Activated CD4-positive, alpha-beta T cell treated with anti-CD3 and anti-CD28 coated beads, Interleukin-2, Interleukin-4, amounts not matched to agents 100 ng/mL and 50 ng/mL, durations not matched to agents 16 hours and 8 hours (primary cell): ENCODE data around the gene CD2.
A peak's percentile ranks its signal among the peaks of the same experiment; 100 is the strongest.

Source experiments
- DNase-seq: peaks from one replicate; pipeline ENCODE4 v3.0.0-alpha.2; 2020; ENCODE audit warnings: low spot score

CD2 gene

DNA sequence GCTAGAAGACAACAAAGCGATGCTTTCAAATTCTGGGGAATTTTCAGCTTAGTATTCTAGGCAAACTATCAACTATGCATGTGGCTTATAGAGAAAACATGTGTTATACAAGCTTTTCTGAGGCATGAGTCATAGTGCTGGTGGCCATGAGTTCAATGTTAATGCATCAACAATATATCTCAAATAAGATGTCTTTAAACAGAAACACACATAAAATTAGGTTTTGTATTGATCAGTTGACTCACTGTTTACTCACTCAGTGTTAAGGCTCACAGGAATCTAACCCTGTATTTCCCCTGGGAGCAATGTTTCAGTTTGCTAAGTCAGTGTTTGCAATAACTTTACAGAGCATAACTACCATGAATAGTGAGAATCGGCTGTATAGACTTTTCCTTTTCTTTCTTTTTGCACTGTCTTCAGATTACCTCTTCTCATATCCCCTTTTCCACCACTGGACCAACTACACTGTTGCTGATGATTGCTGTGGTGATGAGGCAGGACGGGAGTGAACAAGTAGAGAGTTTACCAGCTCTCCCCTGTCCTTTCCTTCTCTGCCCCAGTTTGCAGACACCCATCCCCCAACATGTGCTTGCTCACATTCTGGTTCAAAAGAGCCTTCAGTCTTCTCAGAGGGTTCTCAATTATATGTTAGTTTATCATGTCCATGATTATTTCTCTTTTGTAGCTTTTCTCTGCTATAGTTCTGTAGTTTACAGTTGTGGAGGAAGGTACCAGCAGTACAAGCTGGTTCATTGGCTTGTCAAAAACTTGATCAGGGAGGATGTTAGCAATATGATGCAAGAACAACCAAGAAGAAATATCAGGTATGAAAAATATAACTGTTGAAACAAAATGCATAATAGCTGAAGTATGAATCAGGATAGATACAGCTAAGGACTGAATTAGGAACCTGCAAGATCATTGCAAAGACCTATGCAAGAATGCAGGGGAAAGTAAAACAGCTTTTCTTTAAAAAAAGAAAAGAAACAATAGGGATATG lies 23.9 kb downstream of the CD2 start:
- no peak for DNase-seq

DNA sequence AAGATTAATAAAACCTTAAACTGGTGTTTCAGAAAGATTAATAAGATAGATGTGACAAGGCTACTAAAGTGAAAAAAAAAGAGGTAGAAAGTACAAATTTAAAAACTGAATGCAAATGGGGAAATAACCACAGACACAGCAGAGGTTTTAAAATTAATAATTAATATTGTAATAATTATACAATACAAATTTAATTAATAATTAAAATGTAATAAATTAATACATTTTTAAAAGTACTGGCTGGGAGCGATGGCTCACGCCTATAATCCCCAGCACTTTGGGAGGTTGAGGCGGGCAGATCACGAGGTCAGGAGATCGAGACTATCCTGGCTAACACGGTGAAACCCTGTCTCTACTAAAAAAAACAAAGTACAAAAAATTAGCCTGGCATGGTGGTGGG lies 26.8 kb downstream of the CD2 start:
- no peak for DNase-seq

DNA sequence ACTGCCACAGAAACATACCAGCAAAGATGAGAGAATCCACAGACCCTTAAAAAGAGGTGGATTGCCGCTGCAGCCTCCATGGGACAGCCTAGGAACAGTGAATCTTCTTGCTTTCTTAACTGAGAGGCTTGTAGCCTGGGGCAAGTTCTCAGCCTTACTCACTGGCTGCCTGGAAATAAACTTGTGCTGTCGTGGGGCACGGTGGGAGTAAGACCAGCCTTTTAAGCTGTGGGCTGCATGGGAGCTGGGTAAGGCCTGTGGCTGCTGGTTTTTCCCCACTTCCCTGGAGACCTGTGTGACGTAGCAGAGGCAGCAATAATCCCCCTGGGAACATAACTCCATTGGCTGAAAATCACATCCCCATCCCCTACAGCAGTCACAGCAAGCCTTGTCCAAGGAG lies 30.8 kb downstream of the CD2 start:
- no peak for DNase-seq

DNA sequence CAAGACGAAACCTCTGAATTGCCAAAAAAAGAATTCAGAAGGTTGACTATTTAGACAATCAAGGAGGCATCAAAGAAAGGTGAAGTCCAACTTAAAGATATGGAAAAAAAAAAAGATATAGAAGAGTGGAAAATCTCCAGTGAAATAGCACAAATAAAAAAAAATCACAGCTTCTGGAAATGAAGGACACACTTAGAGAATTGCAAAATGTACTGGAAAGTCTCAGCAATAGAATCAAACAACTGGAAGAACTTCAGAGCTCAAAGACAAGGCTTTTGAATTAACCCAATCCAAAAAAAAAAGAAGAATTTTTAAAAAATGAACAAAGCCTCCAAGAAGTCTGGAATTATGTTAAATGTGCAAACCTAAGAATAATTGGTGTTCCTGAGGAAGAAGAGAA lies 31.8 kb downstream of the CD2 start:
- no peak for DNase-seq

DNA sequence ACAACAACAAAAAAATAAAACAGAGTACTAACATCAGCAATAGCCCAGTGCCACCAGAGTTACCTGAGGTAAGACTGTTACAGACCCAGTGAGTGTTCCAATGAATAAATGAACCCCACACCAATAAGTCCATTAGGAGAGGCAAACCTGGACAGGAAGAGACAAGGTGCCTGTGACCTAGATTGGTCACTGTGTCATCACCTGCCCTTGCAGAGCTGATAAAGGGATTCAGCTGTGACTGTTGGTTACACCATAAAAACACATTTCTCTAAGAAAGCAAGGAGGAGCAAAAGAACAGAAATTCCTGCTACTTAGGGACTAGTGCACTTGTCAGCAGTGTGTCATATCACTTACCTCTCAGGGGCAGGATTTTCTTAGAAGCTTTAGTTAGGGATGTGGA lies 37.5 kb downstream of the CD2 start:
- no peak for DNase-seq

DNA sequence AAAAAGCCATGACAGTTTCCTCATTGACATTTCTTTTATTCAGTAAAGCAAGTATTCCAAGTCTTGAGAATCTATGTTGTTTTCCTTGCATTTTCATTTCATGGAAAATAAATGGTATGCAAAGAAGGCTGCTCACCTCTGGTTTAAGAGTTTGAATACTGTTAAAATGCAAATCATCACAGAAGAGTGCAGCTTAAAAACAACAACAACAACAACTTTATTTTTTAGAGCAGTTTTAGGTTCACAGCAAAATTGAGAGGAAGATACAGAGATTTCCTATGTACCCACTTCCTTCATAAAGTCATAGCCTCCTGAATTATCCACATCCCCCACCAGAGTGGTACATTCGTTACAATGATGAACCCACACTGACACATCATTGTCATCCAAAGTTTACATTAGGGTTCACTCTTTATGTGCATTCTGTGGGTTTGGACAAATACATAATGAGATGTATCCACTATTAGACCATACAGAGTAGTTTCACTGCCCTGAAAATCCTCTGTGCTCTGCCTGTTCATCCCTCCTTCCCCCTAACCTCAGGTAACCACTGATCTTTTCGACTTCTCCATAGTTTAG lies 39.2 kb downstream of the CD2 start:
- no peak for DNase-seq

DNA sequence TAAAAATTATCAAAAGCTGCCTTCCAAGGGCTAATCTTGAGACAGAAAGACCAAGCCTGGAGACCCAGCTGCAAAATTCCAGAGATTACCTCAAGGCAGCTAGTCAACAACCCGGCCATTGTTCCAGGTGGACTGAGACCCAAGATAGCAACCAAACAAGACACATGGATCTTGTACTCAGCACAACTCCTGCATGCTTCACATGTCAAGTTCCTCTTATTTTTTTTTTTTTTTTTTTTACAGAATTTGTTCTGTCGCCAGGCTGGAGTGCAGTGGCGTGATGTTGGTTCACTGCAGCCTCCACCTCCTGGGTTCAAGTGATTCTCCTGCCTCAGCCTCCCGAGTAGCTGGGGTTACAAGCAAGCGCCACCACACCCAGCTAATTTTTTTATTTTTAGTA lies 40.1 kb downstream of the CD2 start:
- no peak for DNase-seq

DNA sequence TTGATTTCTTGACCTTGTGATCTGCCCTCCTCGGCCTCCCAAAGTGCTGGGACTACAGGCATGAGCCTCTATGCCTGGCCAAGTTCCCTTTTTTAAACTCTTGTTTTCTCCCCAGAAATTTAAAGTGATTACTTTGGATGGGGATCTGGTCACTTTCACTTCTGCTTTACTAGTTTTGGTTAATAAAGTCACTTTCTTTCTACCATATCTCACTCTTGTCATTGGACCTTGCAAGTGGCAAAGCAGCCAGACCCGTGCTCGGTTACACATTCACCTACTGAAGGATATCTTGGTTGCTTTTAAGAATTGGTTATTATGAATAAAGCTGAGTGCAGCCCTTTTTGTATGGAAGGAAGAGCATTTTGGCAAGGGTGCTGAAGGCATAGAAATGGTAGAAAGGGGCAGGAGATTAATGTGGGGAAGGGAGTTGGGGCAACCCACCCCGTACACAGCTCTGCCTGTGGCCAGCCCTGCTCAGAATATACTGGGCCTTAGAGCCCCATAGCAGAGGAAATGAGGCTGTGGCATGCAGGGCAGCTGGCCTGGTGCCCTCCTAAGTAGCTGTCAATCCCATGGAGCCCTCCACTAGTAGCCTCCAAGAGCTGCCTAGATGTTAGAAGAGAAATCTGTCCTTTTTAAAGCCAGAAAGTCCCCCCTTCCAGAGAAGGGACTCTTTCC lies 40.7 kb downstream of the CD2 start:
- no peak for DNase-seq

DNA sequence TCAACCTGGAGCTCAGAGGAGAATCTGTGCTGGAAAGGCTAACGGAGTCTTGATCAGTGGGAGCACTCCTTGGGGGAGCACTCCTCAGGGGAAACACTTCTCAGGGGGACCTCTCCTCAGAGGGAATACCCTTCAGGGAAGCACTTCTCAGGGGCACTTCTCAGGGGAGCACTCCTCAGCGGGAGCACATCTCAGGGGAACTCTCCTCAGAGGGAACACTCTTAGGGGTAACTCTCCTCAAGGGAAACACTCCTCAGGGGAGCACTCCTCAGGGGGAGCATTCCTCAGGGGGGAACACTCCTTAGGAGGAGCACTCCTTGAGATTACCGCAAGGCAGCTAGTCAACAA lies 41.2 kb downstream of the CD2 start:
- DNase-seq: no peak

DNA sequence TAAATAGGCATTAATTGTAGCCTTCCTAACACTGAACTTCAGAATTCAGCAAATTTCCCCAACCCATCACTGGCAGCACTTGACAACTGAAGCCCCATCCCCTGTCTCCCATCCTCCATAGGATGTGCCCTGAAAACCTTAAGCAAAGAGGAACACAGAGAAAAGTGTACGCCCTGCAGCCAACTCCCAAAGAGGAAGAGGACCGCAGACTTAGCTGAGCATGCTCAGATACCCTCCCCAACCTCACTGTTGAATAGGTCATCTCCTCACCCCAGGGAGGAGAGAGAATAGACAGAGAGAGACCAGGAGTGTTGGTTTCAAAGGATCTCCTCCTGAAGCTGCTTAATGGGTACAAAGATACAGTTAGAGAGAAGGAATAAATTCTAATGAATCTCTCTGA lies 50.5 kb downstream of the CD2 start:
- DNase-seq: peak; percentile 74

DNA sequence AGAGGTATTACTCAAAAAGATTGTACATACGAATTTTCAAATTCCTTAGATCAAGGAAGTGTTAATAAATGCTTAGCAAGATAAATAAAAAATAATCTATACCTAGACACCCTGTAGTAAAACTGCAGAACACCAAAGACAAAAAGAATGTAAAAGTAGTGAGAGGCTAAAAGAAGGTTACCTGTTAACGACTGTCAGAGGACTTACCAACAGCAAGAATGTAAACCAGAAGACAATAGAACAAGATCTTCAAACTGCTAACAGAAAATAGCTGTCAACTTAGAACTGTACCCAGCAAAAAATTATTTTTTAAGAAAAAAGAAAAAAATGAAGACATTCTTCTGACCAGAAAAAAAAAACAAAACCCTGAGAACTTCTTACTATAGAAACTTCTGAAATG lies 51.2 kb downstream of the CD2 start:
- DNase-seq: no peak

DNA sequence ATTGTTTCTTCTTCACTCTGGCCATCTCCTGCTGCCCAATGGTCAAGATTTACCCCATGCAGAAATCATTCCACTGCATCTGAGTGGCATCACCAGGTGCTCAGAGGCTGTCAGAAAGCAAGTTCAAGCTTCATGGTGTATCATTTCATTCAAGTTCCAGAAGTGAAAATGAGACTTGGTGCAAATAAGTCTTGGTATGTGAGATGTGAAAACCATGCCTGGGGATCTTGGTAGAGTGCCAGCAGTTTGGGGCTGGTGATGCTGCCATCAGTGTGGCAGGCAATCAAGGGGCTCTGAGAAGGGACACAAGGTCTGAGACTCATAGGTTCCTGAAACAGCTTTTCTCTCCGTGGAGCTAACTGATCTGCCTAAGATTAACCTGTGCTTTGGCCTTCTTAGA lies 52.0 kb downstream of the CD2 start:
- DNase-seq: peak; percentile 83

DNA sequence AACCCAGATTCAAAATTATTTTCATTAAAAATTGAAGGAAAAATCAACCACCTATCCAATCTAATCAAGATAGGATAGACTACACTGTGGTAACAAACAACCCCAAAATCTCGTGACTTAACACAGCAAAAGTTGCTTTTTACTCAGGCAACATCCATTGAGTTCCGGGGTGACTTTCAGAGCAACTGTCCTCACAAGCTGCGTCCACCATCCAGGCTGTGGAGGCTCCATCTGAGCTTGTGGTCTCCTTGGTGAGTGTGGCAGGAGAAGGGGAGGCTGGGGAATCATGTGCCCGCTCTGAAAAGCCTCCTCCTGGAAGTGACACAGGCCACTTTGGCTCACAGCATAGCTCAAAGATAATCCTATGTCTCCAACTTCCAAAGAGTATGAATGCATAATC lies 52.4 kb downstream of the CD2 start:
- DNase-seq: peak; percentile 58

DNA sequence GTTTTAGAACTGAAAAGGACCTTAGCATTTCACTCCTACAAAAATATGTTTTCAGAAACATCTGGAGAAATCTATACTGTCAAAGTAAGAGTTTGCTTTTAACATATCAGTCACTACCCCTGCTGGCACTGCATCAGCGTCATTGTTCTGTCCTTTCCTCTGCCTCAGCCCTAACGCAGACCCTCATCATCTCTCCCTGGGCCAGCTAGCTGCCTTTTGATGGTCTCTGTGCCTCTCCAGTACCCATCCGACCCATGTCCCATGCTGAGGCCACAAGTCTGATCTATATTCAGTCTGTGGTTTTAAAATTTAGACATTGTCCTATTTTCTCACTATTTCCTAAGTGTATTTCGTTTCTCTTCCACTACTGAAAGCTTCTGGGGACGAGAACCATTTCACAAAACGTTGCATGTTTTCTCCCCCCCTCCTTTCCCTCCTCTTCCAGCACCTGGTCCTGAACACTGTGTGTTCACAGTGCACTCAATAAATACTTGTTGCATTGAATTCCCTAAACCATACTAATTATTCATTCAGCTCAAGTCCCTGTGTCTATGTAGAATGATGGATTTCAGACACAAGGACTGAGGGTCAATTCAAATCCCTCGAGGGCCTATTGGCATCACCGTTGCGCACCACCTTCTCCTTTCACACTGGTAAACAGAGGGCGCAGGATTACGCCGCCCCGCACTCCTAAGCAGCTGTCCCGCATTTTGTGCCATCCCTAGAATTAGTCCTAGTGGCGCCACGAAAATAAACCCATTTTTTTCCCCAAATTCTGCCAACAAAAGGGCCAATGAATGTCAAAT lies 53.4 kb downstream of the CD2 start:
- peak; percentile 47 for DNase-seq

DNA sequence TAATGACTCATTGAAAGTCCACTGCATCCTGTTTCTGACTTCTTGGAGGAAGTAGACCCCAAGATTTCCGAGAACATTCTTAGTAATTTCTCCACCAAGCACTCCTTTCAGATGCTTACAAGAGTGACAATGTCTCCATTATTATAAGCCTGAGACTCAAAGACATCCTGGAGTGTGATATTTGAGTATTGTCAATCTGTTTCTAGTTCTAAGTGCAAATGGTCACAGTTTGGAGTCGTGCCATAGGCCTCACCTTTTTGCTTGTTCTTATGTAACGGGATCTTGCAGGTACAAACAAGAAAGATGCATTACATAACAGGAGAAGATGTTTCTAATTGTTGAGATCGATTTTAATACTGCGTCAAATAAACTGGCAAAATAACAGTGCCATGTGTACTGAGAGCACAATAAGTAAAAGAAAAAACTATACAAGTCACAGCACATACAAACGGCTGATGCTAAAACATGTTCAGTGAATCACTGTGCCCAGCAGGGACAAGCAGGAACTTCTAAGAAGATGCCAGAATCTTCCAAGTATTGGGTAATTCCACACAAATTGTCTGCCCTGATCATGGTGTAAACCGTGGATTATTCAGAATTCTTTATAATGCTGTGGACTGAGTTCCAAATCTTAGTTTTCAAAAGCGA lies 54.1 kb downstream of the CD2 start:
- peak; percentile 83 for DNase-seq

DNA sequence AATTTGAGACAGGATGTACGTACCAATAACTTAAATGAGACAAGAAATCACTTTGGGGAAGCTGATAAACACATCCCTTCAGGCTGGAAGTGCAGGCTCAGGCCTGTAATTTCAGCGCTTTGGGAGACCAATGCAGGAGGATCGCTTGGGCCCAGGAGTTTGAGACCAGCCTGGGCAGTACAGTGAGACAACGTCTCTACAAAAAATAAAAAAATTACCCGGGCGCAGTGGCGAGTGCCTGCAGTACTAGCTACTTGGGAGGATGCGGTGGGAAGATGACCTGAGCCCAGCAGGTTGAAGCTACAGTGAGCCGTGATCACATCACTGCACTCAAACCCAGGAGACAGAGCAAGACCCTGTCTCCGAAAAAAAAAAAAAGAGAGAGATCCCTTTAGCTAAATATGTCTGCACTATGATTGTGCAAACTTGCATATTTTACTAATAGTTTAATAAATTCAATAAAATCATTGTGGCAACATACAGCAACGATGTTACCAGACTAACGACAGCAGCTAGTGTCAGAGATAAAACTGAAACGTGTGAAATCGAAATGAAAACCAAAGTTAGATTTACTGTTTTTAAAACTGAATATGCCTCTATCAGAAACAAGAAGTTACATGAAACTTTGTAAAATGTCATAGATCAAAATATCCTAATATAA lies 54.7 kb downstream of the CD2 start:
- peak; percentile 55 for DNase-seq

DNA sequence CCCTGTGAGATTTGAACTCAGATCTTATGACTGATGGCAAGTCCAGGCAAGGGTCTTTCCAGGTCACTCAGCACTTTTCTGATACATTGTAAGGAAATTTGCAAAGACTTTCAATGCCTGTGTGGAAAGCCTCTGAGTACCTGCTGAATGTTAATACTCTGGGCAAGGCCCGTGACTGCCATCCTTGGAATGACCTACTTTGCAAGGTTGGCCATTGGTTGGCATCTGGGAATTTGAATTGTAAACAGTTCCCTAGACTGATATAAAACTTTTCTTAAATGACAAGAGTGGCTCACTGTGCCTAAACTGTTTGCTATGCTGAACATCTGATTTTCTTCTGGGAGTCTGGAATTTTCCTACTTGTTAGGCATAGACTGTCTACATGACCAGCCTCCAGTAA lies 57.1 kb downstream of the CD2 start:
- no peak for DNase-seq

DNA sequence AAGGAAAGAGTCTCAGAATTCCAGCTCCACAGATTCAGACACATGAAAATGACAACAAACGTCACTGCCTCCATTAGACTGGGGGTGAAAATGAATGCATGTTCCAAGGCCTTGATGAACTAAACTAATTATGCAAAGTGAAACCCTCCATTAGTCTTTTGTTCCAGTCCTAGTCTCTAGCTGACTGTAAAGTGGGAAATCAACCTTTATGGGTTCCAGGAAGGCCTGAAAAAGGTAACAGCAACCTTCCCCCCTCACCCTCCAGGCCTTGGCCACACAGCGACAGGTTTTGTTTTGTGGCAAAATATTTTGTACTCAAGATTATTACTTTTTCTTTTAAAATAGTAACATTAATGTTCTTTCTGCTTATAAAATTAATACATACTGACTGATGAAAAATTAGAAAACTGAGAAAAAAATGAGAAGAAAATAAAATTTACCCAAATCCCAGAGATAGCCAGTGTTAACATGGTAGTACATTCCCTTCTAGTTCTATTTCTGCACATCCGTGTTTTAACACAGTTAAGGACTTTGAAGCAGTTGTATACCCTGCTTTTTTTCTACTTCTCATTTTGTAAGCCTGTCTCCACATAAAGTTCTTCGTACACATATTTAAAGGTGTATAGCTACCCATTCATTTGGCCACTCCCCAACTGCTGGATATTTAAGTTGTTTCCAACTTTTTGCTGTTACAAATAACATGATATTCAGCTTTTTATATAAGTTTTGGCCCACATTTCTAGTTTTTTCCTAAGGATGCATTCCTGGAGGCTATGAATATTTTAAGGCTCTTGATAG lies 60.9 kb downstream of the CD2 start:
- peak; percentile 80 for DNase-seq

DNA sequence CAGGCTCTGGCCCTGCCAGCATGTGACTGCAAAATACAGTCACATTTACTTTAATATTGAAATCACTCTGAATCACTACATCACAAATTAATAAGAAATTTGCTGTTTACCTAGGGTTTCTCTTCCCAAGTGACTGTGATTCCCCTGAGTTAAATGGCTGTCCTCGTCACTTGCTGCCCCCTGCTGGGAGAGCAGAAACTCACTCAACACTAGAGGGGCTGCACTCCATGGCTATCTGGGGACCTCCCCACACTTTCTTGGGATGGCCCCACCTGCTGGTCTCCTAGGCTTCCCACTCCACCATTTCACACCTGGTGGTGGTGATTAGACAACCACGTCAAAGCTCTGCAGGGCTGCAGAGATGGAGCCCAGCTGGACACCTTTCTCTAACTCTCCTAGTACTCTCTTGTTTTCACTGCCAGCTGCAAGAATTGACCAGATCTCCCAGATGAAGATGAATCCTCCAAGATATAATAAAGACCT lies 63.4 kb downstream of the CD2 start:
- peak; percentile 89 for DNase-seq
